ENCODE measurements around the gene MYOCOS.
"Not testable (repeated sequence)": the region's sequence is repeated elsewhere in the genome, so short reads cannot be mapped to it uniquely, and the experiment has no call there.

Gene MYOCOS, protein sequence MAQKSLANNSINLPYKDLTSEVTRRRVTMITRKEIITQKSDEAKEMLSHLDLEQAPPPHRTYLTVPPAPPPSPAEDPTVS

DNA sequence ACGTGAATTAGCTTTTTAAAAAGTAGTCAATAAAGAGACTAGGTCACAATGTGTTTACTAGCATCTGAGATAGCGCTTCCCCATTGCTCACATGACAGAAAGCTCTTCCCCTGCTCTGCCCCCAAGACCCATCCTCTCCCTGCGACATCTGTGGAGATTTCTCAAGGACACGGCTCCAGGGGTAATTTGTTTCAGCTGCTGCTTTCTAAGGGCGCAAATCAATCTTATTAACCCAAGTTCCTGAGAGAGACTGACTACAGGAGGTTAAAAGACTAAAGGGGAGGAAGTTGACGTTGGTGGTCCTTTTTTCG, at the start of gene MYOCOS:
MYOCOS (plus strand) TSS at position 92 of the 311 bp plus-strand sequence. CDS start 1,641 bp downstream, outside the sequence.
- H3K27ac Mint-ChIP-seq = peak within 1 kb of the TSS in 1 of 2 donors; percentile 40

DNA sequence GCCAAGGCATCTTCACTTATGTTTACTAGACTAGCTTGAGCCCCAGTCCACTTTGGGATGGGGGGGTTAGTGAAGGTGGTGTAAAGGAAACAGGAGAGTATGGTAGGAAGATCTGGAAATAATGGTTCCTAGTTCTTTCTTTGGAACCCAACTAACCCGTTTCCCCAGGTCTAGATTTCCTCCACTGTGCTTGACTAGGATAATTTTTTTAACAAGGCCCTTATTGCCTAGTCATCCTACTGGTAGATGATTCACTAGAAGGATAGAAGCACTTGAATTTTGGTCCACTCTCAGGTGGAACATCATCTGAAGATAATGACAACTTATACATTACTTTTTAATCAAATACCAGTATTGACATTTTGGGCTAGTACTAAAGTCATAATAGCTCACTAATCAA, 45.9 kb upstream of the MYOCOS start:
- no peak for DNase-seq
- no peaks in the 10 kb centered on the region for H3K9me3 Mint-ChIP-seq
- no peak overlapping the region for H3K4me3 Mint-ChIP-seq
- ATAC-seq = no peak
- no peak overlapping the region for H3K27ac Mint-ChIP-seq
- no peaks in the 10 kb centered on the region for H3K27me3 Mint-ChIP-seq
- H3K4me1 Mint-ChIP-seq = peaks cover 20% of the 10 kb centered on the region

More for the DNA sequence above, at the start of gene MYOCOS:
- DNase-seq = no peak
- Mint-ChIP-seq H3K27me3 (peaks cover 7% of the 10 kb centered on the region), H3K4me3 (no peak within 1 kb of the TSS), H3K9me3 (no peaks in the 10 kb centered on the region), H3K4me1 (no peaks in the 10 kb centered on the region)
- ATAC-seq = no peak

DNA sequence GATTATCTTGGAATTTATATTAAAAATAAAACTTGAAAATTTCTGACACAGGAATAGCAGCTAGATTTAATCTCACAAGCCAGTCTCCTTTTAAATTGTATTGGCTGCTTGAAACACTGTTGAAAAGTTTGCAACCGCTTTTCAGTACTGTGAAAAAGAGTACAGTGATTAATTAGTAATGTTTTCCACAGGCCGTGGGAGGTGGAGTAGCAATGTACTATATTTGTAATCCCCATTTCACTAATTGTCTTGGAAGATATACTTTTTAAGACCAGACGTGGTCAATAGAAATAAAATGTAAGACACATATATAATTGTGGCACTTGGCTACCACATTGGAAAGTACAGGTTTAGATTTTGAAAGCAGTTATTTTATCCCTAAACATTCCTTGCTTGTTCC, 40.8 kb upstream of the MYOCOS start:
- Mint-ChIP-seq H3K4me3 (no peak overlapping the region), H3K27ac (no peak overlapping the region), H3K9me3 (no peaks in the 10 kb centered on the region), H3K4me1 (peaks cover 30% of the 10 kb centered on the region), H3K27me3 (no peaks in the 10 kb centered on the region)
- no peak for DNase-seq
- ATAC-seq = peak; percentile 45

DNA sequence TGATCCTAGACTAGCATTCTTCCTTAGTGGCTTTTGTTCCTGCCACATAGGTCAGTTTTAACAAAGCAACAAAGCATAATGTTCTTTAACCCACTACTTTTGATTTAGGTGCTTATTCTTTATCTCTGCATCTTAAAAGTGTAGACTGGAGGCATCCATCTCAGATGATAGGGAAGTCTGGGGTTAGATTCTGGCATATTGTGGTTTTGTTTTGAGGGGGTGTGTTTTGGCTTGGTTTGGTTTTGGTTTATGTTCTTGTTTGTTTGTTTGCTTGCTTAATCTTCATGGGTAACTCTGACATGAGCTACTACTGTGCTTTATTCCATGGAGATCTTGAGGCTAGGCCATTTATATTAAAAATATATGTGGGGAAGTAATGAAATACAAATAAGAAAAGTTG, 40.3 kb upstream of the MYOCOS start:
- ATAC-seq = no peak
- H3K4me1 Mint-ChIP-seq = peaks cover 30% of the 10 kb centered on the region
- H3K9me3 Mint-ChIP-seq = no peaks in the 10 kb centered on the region
- H3K27ac Mint-ChIP-seq = peak overlapping the region; percentile 0 to 23
- H3K27me3 Mint-ChIP-seq = no peaks in the 10 kb centered on the region
- DNase-seq = no peak
- H3K4me3 Mint-ChIP-seq = no peak overlapping the region

DNA sequence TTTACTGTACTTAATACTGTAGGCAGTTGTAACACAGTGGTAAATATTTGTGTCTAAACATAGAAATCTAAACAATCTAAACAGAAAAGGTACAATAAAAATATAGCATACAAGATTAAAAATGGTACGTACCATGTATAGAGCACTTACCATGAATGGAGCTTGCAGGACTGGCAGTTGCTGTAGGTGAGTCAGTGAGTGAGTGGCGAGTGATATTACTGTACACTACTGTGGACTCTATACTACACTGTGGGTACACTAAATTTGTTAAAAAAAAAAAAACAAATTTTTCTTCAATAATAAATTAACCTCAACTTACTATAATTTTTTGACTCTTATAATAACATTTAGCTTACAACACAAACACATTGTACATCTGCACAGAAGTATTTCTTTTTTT, 39.5 kb upstream of the MYOCOS start:
- Mint-ChIP-seq H3K4me1 (peaks cover 30% of the 10 kb centered on the region), H3K4me3 (no peak overlapping the region), H3K27me3 (no peaks in the 10 kb centered on the region), H3K9me3 (no peaks in the 10 kb centered on the region), H3K27ac (no peak overlapping the region)
- DNase-seq (no peak), ATAC-seq (no peak)

DNA sequence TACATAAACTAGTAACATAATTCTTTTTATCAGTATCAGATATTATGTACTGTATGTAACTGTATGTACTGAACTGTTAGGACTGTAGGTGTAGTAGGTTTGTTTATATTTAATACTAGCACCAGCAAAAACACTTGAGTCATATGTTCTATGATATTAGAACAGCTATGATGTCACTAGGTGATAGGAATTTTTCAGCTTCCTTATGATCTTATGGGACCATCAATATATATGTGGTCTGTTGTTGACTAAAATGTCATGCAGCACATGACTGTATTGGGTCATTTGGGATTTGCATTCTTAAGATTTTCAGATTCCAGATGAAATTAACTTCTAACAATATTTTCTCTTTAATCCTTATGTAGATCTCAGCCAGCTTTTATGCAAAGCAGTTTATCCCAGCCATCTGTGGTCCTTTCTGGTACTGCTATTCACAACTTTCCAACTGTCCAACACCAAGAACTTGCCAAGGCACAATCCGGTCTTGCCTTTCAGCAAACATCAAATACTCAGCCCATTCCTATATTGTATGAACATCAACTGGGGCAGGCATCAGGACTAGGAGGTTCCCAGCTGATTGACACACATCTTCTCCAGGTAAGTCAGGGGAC, 38.3 kb upstream of the MYOCOS start:
- Mint-ChIP-seq H3K27me3 (no peaks in the 10 kb centered on the region), H3K9me3 (no peaks in the 10 kb centered on the region), H3K27ac (peak overlapping the region in 1 of 2 donors; percentile 9), H3K4me3 (no peak overlapping the region), H3K4me1 (peaks cover 31% of the 10 kb centered on the region)
- DNase-seq = no peak
- no peak for ATAC-seq

DNA sequence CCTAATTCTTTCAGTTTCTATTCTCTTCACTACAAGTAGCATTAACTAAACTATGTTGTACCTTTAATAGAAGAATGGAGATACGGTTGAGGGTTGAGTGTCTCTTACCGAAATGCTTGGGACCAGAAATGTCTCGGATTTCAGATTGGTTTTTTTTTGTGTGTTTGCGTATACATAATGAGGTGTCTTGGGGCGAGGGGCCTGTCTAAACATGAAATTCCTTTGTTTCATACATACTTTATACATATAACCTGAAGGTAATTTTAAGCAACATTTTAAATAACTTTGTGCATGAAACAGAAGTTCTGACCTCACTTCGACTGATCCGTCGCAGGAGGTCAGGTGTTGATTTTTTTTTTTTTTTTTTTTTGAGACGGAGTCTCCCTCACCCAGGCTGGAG, 36.3 kb upstream of the MYOCOS start:
- Mint-ChIP-seq H3K4me3 (no peak overlapping the region), H3K9me3 (no peaks in the 10 kb centered on the region), H3K4me1 (peaks cover 30% of the 10 kb centered on the region), H3K27me3 (no peaks in the 10 kb centered on the region), H3K27ac (no peak overlapping the region)
- ATAC-seq (no peak), DNase-seq (no peak)

DNA sequence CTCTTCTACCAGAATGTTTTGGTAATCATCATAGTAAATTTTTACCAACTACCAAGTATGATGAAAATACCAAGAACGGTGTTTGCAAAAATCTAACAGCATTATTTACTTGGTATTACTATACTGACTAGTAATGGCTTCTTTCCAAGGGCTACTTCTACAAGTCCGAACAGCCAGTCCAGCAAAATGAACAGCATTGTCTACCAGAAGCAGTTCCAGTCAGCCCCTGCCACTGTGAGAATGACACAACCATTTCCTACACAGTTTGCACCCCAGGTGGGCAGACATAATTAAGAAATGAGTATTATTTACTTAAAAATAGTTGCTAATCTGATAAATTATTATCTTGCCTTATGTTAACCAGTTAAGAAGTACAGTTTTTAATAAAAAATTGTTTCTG, 33.8 kb upstream of the MYOCOS start:
- H3K9me3 Mint-ChIP-seq = no peaks in the 10 kb centered on the region
- no peaks in the 10 kb centered on the region for H3K27me3 Mint-ChIP-seq
- DNase-seq = no peak
- ATAC-seq = no peak
- peak overlapping the region; percentile 10 to 27 for H3K27ac Mint-ChIP-seq
- peaks cover 16% of the 10 kb centered on the region for H3K4me1 Mint-ChIP-seq
- no peak overlapping the region for H3K4me3 Mint-ChIP-seq

DNA sequence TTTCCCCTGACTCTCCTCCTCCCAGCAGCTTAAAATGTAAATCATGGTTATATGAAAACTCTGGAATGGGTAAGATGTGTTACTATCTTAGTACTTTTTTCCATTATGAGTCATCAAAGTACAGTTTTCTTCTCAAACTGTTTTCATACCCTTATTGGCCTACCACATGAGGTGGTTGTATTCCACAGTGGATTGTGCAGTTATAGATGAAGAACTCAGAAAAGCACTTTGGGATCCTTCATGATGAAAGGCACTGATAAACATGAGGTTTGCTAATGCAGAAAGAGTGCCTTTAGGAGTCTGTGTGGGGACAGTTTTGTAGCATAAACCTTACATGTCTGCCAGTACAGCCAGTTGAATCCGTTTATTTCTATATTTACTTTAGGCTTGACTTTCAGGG, 32.0 kb upstream of the MYOCOS start:
- DNase-seq (no peak), ATAC-seq (no peak)
- no peak overlapping the region for H3K4me3 Mint-ChIP-seq
- H3K27me3 Mint-ChIP-seq = no peaks in the 10 kb centered on the region
- H3K4me1 Mint-ChIP-seq = peaks cover 16% of the 10 kb centered on the region
- no peaks in the 10 kb centered on the region for H3K9me3 Mint-ChIP-seq
- peak overlapping the region in 1 of 2 donors; percentile 46 for H3K27ac Mint-ChIP-seq

DNA sequence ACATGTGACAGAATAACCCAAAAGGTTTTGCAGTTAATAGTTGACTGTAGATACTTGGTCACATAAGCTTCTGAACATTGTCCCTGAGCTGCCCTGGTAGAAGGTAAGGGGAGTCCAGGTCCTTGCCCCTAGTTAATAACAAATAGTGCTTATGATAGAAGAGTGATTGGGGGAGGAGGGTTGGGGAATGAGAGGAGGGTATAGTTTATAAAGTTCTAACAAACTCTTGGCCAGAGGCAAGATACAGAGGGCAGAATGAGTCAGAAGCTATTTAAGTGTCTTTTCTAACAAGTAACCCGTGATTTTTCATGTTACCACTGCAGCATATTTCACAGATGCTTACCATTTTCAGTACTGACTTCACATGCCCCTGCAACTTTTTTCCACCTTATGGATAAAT, 26.7 kb upstream of the MYOCOS start:
- DNase-seq = no peak
- no peak for ATAC-seq
- no peaks in the 10 kb centered on the region for H3K27me3 Mint-ChIP-seq
- H3K27ac Mint-ChIP-seq = no peak overlapping the region
- H3K4me1 Mint-ChIP-seq = no peaks in the 10 kb centered on the region
- no peak overlapping the region for H3K4me3 Mint-ChIP-seq
- H3K9me3 Mint-ChIP-seq = peaks cover 0 to 5% of the 10 kb centered on the region in 2 donors

DNA sequence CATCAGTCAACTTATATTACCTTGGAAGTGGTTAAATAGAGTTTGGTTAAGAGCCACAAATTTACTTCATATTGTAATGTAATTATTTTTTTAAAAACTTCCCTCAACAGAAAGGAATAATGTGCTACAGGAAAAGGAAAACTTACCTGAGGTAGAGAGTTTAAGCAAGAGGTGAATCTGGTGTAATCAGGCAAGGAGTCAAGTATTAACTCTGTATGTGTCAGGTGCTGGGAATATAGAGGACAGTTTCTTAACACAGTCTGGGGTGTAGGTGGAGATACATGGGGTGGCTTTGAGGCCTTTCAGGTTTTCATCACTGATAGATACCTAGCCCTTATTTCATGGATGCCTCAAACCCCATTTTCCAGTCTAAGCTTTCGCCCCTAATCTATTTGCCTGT, 25.9 kb upstream of the MYOCOS start:
- Mint-ChIP-seq H3K9me3 (peaks cover 0 to 5% of the 10 kb centered on the region in 2 donors), H3K27ac (no peak overlapping the region), H3K27me3 (no peaks in the 10 kb centered on the region), H3K4me1 (peaks cover 2% of the 10 kb centered on the region), H3K4me3 (no peak overlapping the region)
- no peak for ATAC-seq
- no peak for DNase-seq

DNA sequence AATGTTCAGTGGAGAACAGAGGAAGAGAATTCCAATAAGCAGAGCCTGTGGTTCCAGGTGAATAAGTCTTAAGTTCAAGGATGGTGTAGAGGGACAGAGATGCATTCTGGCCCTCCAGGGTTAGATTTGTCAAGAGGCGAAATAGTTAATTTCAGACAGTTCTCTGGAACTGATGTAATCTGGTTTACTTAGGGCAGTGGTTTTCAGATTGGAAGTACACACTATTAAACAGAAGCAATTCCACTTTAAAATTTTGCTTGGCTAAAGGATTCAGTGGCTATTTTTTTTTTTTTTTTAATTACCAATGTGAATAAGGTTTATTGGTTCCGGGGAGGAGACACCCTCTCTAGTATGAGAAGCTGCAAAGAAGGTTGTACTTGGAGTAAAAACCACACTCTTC, 25.3 kb upstream of the MYOCOS start:
- peaks cover 6% of the 10 kb centered on the region for H3K4me1 Mint-ChIP-seq
- no peaks in the 10 kb centered on the region for H3K27me3 Mint-ChIP-seq
- no peak overlapping the region for H3K27ac Mint-ChIP-seq
- DNase-seq = no peak
- peaks cover 0 to 5% of the 10 kb centered on the region in 2 donors for H3K9me3 Mint-ChIP-seq
- ATAC-seq = no peak
- H3K4me3 Mint-ChIP-seq = no peak overlapping the region

DNA sequence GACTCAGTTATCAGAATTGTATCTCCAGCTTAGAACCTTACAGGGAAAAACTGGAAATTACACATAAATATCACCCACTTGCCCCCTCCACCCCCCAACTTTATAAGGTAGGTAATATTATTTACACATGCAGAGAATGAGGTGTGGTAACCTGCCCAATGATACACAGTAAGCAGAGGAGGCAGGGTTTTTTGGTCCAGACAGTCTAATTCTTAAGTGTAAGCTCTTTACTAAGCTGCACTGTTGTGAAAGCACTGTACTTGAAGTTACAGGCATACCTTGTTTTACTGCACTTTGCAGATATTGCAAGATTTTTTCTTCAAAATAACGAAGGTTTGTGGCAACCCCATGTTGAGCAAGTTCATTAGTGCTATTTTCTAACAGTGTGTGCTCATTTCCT, 24.8 kb upstream of the MYOCOS start:
- H3K27me3 Mint-ChIP-seq = no peaks in the 10 kb centered on the region
- DNase-seq (no peak), ATAC-seq (no peak)
- H3K27ac Mint-ChIP-seq = peak overlapping the region in 1 of 2 donors; percentile 34
- H3K4me1 Mint-ChIP-seq = peaks cover 6% of the 10 kb centered on the region
- H3K4me3 Mint-ChIP-seq = no peak overlapping the region
- peaks cover 0 to 5% of the 10 kb centered on the region in 2 donors for H3K9me3 Mint-ChIP-seq

DNA sequence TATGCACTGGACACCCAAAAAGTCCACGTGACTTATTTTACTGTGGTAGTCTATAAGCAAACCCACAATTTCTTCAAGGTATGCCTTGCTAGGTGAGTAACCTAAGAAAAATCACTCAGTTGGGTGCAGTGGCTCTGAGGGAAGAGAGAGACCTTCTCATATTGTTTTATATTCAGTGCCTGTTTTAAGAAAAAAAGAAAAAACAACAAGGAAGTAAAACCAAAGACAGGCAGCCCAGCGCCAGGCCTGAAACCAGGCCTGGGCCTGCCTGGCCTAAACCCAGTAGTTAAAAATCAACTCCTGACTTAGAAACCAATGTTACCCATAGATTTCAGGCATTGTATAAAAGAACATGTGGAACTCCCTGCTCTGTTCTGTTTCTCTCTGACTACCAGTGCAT, 21.7 kb upstream of the MYOCOS start:
- not testable (repeated sequence) for H3K9me3 Mint-ChIP-seq, DNase-seq, ATAC-seq, H3K4me3 Mint-ChIP-seq, H3K4me1 Mint-ChIP-seq, H3K27ac Mint-ChIP-seq, H3K27me3 Mint-ChIP-seq

DNA sequence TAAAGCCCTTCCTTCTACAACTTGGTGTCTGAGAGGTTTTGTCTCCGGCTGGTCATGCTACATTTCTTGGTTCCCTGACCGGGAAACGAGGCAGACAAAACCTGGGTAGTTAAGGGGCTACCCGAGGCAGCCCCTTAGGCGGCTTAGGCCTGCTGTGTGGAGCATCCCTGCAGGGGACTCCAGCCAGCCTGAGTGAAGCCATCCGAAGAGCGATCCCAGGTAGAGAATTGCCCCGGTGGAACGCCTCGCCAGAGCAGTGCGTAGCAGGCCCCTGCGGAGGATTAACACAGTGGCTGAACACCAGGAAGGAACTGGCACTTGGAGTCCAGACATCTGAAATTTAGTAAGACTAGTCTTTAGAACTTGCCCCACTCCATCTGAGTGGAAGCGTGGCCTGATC, 21.2 kb upstream of the MYOCOS start:
- Mint-ChIP-seq H3K4me1 (peaks cover 6% of the 10 kb centered on the region), H3K27me3 (no peaks in the 10 kb centered on the region), H3K4me3 (no peak overlapping the region), H3K9me3 (peaks cover 0 to 5% of the 10 kb centered on the region in 2 donors), H3K27ac (peak overlapping the region in 1 of 2 donors; percentile 3)
- ATAC-seq (no peak), DNase-seq (no peak)

DNA sequence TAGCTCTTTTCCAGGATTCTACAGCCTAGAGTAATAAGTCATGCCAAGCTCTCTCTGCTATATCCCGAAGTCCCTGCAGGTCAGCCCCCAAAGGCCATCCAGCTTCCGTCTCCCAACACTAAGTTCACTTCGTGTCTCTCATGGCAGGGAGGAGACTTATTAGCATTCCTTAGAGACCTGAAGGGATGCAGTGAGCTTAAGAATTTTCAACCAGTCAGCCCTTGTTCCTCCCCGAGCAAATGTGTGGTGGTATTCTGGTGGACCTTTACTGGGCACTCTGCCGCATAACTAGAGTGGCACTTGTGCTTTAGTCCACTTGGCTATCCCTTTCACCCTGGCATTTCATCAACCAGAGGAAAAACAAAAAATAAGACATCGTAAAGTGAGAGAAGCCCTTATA, 19.0 kb upstream of the MYOCOS start:
- not testable (repeated sequence) for H3K27me3 Mint-ChIP-seq, H3K4me1 Mint-ChIP-seq, DNase-seq, ATAC-seq, H3K9me3 Mint-ChIP-seq, H3K27ac Mint-ChIP-seq, H3K4me3 Mint-ChIP-seq

DNA sequence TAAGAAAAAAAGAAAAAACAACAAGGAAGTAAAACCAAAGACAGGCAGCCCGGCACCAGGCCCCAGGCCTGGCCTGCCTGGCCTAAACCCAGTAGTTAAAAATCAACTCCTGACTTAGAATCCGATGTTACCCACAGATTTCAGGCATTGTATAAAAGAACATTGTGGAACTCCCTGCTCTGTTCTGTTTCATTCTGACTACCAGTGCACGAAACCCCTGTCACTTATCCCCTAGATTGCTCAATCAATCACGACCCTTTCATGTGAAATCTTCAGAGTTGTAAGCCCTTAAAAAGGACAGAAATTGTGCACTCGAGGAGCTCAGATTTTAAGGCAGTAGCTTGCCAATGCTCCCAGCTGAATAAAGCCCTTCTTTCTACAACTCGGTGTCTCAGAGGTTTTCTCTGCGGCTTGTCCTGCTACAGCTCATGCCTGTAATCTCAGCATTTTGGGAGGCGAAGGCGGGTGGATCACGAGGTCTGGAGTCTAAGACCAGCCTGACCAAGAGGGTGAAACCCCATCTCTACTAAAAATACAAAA, 15.6 kb upstream of the MYOCOS start:
- no peaks in the 10 kb centered on the region for H3K4me1 Mint-ChIP-seq
- H3K9me3 Mint-ChIP-seq = no peaks in the 10 kb centered on the region
- H3K4me3 Mint-ChIP-seq = no peak overlapping the region
- ATAC-seq = no peak
- H3K27me3 Mint-ChIP-seq = no peaks in the 10 kb centered on the region
- no peak for DNase-seq
- H3K27ac Mint-ChIP-seq = no peak overlapping the region

All from stimulated activated naive CD8-positive, alpha-beta T cell treated with anti-CD3 and anti-CD28 coated beads, Interleukin-15, amount 100 ng/mL, for 72 hours (primary cell).